ENCODE data around the gene SDHB.
"Not testable (repeated sequence)": the region's sequence is repeated elsewhere in the genome, so short reads cannot be mapped to it uniquely, and the experiment has no call there.

The SDHB gene

GRCh38 chr1:17075470-17076255 lies 21.8 kb upstream of the SDHB start:
- DNase-seq (ENCODE audit: low read depth, low spot score), result no peak

DNA sequence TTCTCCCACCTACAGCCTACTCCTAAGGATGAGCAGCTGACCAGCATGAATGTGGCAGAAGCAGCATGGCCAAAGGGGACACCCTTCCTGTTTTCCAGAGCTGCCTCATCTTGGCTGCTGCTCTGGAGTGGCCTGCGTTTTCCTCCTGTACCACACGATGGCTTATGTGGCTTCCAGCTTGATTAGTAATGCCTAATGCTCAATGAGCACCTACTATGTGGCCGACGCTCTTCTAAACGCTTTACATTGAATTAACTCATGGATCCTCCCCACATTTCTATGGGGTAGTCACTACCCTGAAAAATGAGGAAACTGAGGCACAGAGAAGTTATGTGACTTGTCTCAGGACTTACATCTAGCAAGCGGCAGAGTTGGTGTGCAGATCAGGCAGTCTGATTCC lies 18.0 kb upstream of the SDHB start:
- DNase-seq (ENCODE audit: low read depth, low spot score), result no peak

DNA sequence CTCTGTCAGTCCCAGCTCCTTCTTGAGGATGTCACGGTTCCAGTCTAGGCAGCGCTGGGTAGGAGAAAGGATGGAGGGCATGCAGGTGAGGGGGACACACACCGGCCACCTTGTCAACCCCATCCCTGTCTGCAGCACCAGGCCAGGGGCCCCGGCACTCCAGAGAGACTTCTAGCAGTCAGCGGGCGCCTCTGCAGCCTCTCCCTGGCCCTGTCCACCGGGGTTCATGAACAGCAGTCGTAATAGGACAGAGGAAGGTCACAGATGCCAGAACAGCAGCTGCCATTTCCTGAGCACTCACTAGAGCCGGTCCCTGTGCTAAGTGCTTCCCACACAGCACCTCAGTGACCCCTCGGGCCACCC lies 16.3 kb upstream of the SDHB start:
- no peak for DNase-seq (ENCODE audit: low read depth, low spot score)

DNA sequence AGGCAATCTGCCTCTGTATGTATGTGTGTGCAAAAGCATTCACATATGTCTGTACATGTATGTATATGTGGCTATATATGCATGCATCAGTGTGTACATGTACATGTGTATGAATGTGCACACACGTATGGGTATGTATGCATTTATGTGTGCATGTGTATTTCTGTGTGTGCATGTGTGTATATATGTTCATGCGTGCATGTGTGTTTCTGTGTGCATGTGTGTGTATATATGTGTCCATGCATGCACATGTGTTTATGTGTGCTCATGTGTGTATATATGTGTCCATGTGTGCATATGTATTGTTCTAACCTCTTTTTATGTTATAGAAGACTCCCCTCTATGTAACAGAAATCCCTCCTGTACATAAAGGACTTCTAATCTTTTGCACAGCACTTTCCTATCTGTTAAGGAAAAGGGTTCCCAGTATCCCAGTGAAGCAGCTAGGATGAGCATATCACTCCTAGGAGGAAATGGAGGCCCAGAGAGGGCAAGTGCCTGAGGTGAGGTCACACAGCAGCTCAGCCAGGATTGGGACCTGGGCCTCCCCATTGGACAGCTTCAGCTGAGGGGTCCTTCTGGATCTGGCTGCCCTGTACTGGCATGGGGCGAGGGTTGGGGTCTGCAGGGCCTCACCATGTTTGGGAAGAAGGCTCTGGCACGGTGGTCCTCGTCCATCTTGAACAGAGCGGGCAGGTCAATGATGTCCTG lies 15.8 kb upstream of the SDHB start:
- DNase-seq (ENCODE audit: low read depth, low spot score), result no peak

DNA sequence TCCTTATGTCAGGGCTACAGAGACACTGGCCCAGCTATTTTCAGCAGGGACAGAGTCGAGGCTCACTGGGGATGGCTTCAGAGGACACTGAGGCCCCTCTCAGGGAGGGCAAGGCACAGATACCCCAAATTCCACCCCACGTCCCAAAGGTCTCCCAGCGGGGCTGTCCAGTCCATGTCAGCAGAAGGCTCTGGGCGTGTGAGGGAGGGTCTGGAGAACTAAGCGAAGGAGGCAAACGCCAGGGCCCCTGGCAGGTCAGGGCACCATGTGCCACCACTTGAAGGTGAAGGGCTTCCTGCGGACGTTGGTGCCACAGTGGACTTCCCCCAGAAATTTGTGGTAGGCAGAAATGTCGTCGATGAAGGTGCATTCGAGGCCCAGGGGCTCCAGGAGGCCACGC lies 15.0 kb upstream of the SDHB start:
- no peak for DNase-seq (ENCODE audit: low read depth, low spot score)

DNA sequence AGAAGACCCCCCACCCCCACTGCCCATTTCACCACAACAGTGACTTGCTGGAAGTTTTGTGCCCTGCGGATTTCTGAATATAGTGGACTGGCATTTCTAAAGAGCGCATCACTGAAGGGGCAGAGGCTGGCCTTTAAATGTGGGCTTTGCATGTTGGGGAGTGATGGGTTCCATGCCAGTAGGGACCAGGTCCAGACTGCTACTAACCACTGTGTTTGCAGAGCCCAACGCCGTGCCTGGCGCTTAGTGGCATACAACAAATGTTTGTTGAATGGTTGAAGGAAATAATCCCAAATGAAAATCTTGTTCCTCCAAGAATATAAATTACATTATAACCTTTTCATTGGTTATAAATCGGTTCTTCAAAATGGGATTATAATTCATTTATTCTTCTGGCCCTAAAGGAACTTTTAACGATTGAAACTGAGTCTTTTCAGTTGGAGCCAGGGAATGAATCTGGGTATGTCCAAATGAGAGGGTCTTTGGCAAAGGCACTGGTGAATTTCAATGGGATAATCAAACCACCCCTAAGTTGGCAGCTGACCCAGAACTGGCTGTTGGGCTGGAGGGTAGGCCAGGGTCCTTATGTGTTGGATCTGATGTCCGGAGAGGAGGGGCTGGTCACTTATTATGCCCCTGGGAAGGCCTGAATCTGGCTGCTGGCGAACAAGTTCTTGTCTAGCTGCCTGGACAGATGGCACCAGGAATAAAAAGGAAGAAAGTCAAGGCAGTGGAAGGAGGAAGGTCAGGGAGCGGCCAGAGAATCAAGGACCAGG lies 13.8 kb upstream of the SDHB start:
- no peak for DNase-seq (ENCODE audit: low read depth, low spot score)

- DNase-seq (ENCODE audit: low read depth, low spot score), result no peak
These were observed 13.2 kb upstream of the SDHB start for GRCh38 chr1:17067069-17067426.

GRCh38 chr1:17066361-17067068 lies 12.7 kb upstream of the SDHB start:
- DNase-seq (ENCODE audit: low read depth, low spot score), result no peak

DNA sequence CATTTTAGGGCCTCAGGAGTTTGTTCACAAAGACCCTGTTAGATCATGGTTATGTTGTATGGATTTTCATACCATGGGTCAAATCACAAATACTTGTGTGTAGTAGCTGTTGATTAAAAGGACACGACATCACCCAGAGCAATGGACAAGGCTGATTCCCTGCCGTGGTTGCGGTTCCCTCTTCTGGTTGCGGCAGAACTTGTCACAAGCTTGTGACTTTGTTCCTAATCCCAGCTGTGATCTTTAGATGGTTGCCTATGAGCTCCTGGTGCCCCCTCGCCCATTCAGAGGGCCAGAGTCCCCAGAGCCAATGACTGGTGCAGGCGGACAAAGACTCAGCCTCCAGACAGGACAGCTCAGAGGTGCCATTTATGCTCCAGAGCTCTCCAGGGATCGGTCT lies 11.8 kb upstream of the SDHB start:
- no peak for DNase-seq (ENCODE audit: low read depth, low spot score)

- not testable (repeated sequence) for DNase-seq (ENCODE audit: low read depth, low spot score)
These were observed 8.9 kb upstream of the SDHB start for GRCh38 chr1:17062751-17063150.

DNA sequence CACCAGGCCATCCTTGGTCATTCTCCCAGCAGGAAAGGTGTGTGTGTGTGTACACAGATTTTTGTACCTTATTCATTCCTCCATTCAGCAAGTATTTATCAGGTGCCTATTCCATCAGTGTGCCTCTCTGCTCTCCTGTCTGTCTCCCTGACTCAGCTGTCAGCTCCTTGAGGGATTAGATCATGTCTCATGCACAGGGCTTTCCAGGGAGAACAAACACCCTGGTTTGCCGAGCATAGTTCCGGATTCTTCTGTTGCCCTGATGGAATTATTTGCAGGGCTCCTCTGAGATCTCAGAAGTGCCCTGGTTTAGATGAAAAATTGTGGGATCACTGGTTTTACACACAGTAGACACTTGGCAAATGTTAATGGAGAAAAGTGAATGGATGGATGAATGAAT lies 8.1 kb upstream of the SDHB start:
- DNase-seq (ENCODE audit: low read depth, low spot score), result no peak

- no peak for DNase-seq (ENCODE audit: low read depth, low spot score)
These were observed 7.7 kb upstream of the SDHB start for GRCh38 chr1:17061486-17061885.

DNA sequence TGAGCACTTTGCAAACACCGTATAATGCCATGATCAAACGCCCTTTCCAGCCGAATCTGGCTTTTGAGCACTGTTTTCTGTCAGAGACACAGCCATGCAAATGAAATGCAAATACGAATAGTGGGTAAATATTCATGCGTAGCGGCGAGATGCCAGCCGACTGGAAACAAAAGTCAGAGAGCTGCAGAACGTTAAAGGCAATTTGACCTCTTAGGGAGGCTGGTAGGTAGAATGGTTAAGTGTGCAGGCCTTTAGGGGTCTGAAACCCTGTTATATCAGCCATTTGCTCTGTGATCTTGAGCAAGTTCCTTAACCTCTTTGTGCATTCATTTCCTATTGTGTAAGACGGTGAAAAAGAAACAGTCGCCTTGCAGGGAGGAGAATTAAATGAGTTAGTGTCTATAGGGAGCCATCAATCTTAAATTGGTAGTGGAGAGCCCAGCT lies 6.5 kb upstream of the SDHB start:
- DNase-seq (ENCODE audit: low read depth, low spot score), result no peak

DNA sequence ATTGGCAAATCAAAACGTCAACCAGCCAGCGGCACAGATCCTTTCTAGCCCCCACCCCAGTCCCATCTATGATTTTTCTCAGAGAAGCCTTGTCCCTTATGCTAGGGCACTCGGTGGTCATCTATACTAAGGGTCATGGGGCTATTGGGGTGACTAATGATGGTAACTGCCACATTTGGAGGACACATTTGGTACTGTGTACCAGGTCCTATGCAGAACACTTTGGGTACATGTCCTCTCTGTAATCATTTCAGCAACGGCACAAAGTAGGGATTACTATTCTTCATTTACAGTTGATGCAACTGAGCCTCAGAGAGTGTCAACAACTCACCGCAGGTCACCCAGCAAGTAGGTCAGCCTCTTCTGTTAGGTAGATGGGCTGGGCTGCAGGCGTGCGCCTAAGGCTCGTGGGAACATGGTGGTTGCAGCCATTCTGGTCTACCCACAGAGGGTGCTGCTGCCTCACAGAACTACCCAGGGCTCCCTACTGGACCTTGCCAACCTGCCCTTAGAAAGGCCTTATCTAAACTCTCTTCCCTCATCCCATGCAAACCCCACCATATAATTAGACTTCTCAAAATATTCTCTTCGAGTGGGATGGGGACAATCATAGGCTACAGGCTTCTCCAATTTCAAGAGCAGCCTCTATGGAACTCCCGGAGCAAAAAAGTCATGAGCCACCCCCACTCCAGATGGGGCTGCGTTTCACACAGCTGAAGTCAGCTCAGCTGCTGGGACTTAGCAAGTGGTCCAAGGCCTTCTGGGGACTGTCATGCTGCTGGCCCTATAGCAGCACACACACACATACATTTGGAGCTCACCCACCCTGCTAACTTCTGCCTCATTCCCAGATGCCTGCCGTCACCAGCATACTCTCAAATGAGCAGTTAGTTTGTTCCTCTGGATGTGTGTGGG lies 5.8 kb upstream of the SDHB start:
- no peak for DNase-seq (ENCODE audit: low read depth, low spot score)

- DNase-seq (ENCODE audit: low read depth, low spot score), result no peak
These were observed 2.7 kb upstream of the SDHB start for GRCh38 chr1:17056551-17056950.

GRCh38 chr1:17055801-17056200 lies 2.0 kb upstream of the SDHB start:
- DNase-seq (ENCODE audit: low read depth, low spot score), result no peak

DNA sequence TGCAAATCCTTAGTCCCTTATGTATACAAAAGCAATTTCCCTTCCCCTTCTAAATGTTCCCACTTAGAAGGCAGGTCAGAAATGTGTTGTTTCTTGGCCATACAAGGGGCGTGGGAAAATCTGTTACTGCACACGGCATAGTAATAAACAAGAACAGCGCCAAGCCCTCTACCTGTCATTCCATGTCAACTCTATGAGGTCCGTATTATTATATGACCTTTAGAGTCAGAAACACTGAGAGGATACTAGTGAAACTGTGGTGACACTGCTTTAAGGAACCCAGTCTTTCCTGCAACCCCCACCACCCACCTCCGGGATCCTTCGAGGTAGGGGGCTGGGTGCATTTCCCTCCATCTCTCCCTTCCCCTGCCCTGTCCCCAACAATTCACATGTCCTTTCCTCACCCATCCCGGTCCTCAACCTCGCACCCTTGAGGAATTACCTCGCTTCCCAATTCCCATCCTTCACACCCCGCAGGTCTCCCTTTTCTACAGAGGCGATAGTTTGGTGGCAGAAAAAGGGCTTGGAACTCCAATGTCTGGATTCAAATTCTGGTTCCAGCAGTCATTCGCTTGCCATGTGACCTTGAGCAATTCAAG lies 647 bp downstream of the SDHB start:
- no peak for DNase-seq (ENCODE audit: low read depth, low spot score)

DNA sequence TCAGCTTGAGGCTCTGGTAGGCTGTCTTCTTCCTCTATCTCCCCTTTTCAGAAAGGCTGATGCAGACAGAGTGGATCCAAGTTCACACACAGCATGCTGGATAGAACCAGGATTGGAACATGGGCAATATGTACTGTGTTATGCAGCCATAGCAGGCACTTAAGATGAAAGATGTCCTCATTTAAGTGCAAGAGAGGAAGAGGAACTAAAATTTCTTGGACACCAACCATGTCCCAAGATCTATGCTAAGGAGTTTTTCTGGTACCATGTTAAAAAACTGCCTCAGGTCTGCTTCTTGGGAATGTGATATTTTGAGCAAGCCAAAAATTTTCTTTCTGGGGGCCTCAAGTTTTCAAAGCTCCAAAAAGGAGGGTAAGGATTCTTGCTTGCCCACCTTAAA lies 1.2 kb downstream of the SDHB start:
- DNase-seq (ENCODE audit: low read depth, low spot score), result no peak

DNA sequence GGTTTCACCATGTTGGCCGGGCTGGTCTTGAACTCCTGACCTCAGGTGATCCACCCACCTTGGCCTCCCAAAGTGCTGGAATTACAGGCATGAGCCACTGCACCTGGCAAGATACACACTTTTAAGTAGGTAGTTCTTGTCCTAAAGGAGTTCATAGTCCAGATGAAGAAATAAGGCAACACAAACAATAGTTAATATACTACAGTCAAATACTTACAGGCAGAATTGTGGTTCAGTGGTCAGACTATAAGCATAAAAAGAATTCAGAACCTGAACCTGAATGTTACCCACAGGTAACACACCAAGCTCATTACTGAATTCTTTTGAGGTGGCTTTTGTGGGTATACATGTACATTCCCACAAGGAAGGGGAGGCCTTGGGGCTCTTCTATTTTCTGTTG lies 1.8 kb downstream of the SDHB start:
- DNase-seq (ENCODE audit: low read depth, low spot score), result no peak

DNA sequence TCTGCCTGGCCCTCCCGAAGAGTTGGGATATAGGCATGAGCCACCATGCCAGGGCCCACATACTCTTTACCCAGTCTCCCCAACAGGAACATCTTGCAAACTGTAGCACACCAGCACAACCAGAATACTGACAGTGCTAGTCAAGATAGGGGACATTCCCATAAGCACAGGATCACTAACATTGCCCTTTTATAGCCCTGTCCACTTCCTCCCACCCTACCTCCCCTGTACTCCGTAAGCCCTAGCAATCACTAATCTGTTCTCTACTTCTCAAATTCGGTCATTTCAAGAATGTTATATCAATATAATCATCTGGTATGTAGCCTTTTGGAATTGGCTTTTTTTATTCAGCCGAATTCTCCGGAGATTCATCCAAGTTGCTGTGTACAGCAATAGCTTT lies 5.9 kb downstream of the SDHB start:
- no peak for DNase-seq (ENCODE audit: low read depth, low spot score)

DNA sequence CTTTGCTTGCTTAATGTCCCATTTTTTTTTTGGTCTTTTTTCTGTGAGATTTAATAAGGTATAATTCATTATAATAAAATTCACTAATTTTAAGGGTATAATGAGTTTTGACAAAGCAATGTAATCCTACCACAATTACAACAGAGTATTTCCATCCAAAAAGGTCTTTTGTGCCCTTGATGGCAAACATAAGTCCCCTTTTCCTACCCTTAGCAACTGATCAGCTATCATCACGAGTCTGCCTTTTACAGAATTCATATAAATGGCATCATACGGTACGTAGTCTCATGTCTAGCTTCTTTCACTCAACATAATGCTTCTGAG lies 7.5 kb downstream of the SDHB start:
- DNase-seq (ENCODE audit: low read depth, low spot score), result no peak

All from brain pericyte (primary cell).